ENCODE results near the gene HDGFL3. TPM values are rescaled to one million over a fixed set of nuclear protein-coding genes. Genes with fewer than 3 reads are reported as not detected.

The HDGFL3 gene
- total and polyA plus RNA-seq, 2 donors from 2014 or later, result 13.9 to 40.1 TPM

DNA sequence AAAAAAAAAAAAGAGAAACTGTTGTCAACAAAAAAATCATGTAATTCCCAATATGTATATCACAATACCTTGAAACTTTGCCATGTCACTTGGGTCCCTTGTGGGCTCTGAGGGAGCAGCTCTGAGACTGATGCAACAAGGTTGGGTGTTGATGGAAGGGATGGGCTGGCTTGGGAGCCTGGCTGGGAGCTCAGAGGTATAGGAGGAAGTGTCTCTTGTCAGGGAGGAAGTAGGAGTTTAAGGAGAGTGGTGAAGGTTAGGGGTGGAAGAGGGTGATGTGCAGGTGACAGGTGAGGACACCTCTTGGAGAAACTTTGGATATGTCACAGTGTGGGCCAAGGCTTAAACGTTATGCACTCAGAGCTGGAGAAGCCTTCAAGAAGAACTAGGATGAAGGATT is 102.2 kb downstream of the HDGFL3 start:
- Histone ChIP-seq H3K9me3 (ENCODE audit: control insufficient read depth in 2 of 3, insufficient read depth in 1 of 3, low read length in 3 of 3) (no peaks in the 10 kb centered on the region), H3K4me3 (ENCODE audit: low read length in 3 of 3) (no peak overlapping the region), H3K9ac (ENCODE audit: low read length in 3 of 3) (no peak overlapping the region), H3K27me3 (ENCODE audit: control insufficient read depth, insufficient read depth, low read length) (peaks cover 5% of the 10 kb centered on the region), H3K4me1 (ENCODE audit: control insufficient read depth in 2 of 3, insufficient read depth in 2 of 3, low read depth in 1 of 3, low read length in 3 of 3) (peaks cover 0 to 2% (median 0%) of the 10 kb centered on the region in 3 donors), H3K27ac (ENCODE audit: low read depth in 2 of 2, low read length in 2 of 2) (no peak overlapping the region), H3K36me3 (ENCODE audit: control insufficient read depth in 2 of 3, insufficient read depth in 3 of 3, low read length in 3 of 3) (no peaks in the 10 kb centered on the region)
- no peak for DNase-seq
- FAIRE-seq, result no peak
- intact Hi-C loops (cut with DNase I), result no loop called here
- no peak for TF ChIP-seq CTCF (IDR thresholded peaks at IDR 0.05; ENCODE audit: borderline replicate concordance, extremely low read depth, insufficient read depth)

DNA sequence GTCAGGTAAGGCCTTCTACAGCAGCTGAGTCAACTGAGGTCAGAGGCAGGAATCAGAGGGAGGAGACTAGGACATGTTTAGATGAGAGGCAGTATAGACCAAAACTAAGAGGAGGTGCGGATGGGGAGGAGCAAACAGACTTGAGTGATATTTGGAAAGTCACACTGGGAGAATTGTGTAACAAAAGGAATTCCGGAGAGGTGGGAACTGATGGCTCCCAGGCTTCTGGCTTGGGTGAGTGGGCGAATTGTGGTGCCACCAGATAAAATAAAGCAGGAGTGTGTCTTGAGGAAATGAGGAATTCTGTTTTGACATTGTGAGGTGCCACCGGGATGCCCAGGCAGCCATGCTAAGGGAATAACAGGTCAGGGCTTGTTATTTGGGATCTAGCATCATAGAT is 103.5 kb downstream of the HDGFL3 start:
- FAIRE-seq, result no peak
- peaks cover 5% of the 10 kb centered on the region for H3K27me3 ChIP-seq (ENCODE audit: control insufficient read depth, insufficient read depth, low read length)

GRCh38 chr15:83102346-83102745 is 105.3 kb downstream of the HDGFL3 start:
- no peak overlapping the region for H3K27ac ChIP-seq (ENCODE audit: low read depth in 2 of 2, low read length in 2 of 2)
- no peaks in the 10 kb centered on the region for H3K27me3 ChIP-seq (ENCODE audit: control insufficient read depth, insufficient read depth, low read length)
- TF ChIP-seq CTCF (IDR thresholded peaks at IDR 0.05; ENCODE audit: borderline replicate concordance, extremely low read depth, insufficient read depth), result no peak
- no peaks in the 10 kb centered on the region for H3K4me1 ChIP-seq (ENCODE audit: control insufficient read depth in 2 of 3, insufficient read depth in 2 of 3, low read depth in 1 of 3, low read length in 3 of 3)
- no peak overlapping the region for H3K4me3 ChIP-seq (ENCODE audit: low read length in 3 of 3)
- H3K9ac ChIP-seq (ENCODE audit: low read length in 3 of 3), result no peak overlapping the region
- intact Hi-C loops (cut with DNase I), result no loop called here
- H3K36me3 ChIP-seq (ENCODE audit: control insufficient read depth in 2 of 3, insufficient read depth in 3 of 3, low read length in 3 of 3), result no peaks in the 10 kb centered on the region
- DNase-seq (no peak), FAIRE-seq (no peak)
- peaks cover 0 to 5% (median 0%) of the 10 kb centered on the region in 3 donors for H3K9me3 ChIP-seq (ENCODE audit: control insufficient read depth in 2 of 3, insufficient read depth in 1 of 3, low read length in 3 of 3)

More for the DNA sequence above, 103.5 kb downstream of the HDGFL3 start:
- no peak for DNase-seq
- intact Hi-C loops (cut with DNase I), result no loop called here
- H3K4me3 ChIP-seq (ENCODE audit: low read length in 3 of 3), result no peak overlapping the region
- no peak for TF ChIP-seq CTCF (IDR thresholded peaks at IDR 0.05; ENCODE audit: borderline replicate concordance, extremely low read depth, insufficient read depth)
- H3K27ac ChIP-seq (ENCODE audit: low read depth in 2 of 2, low read length in 2 of 2), result no peak overlapping the region
- H3K4me1 ChIP-seq (ENCODE audit: control insufficient read depth in 2 of 3, insufficient read depth in 2 of 3, low read depth in 1 of 3, low read length in 3 of 3), result peaks cover 0 to 2% (median 0%) of the 10 kb centered on the region in 3 donors
- H3K36me3 ChIP-seq (ENCODE audit: control insufficient read depth in 2 of 3, insufficient read depth in 3 of 3, low read length in 3 of 3), result no peaks in the 10 kb centered on the region
- H3K9me3 ChIP-seq (ENCODE audit: control insufficient read depth in 2 of 3, insufficient read depth in 1 of 3, low read length in 3 of 3), result no peaks in the 10 kb centered on the region
- no peak overlapping the region for H3K9ac ChIP-seq (ENCODE audit: low read length in 3 of 3)

GRCh38 chr15:83100097-83100646 is 107.5 kb downstream of the HDGFL3 start:
- H3K9me3 ChIP-seq (ENCODE audit: control insufficient read depth in 2 of 3, insufficient read depth in 1 of 3, low read length in 3 of 3), result peaks cover 0 to 5% (median 0%) of the 10 kb centered on the region in 3 donors
- DNase-seq (no peak), FAIRE-seq (no peak)
- intact Hi-C loops (cut with DNase I), result no loop called here
- H3K27ac ChIP-seq (ENCODE audit: low read depth in 2 of 2, low read length in 2 of 2), result no peak overlapping the region
- no peak overlapping the region for H3K9ac ChIP-seq (ENCODE audit: low read length in 3 of 3)
- TF ChIP-seq CTCF (IDR thresholded peaks at IDR 0.05; ENCODE audit: borderline replicate concordance, extremely low read depth, insufficient read depth), result no peak
- no peaks in the 10 kb centered on the region for H3K4me1 ChIP-seq (ENCODE audit: control insufficient read depth in 2 of 3, insufficient read depth in 2 of 3, low read depth in 1 of 3, low read length in 3 of 3)
- H3K27me3 ChIP-seq (ENCODE audit: control insufficient read depth, insufficient read depth, low read length), result no peaks in the 10 kb centered on the region
- no peaks in the 10 kb centered on the region for H3K36me3 ChIP-seq (ENCODE audit: control insufficient read depth in 2 of 3, insufficient read depth in 3 of 3, low read length in 3 of 3)
- H3K4me3 ChIP-seq (ENCODE audit: low read length in 3 of 3), result no peak overlapping the region

Data from kidney (tissue), 14 donors.